ENCODE measurements around the gene GPS1. TPM values are rescaled to one million over a fixed set of nuclear protein-coding genes. Genes with fewer than 3 reads are reported as not detected.

Gene GPS1
- total RNA-seq, 4 donors from 2014 or later: 76.0 to 326 (median 85.6) TPM

GRCh38 chr17:82070611-82071010 is 18.9 kb downstream of the GPS1 start:
- DNase-seq: no peak

GRCh38 chr17:82072827-82073226 is 21.1 kb downstream of the GPS1 start:
- Histone ChIP-seq H3K9me3 (no peaks in the 10 kb centered on the region), H3K4me1 (no peaks in the 10 kb centered on the region), H3K4me3 (no peak overlapping the region), H3K27ac (no peak overlapping the region), H3K27me3 (no peaks in the 10 kb centered on the region), H3K36me3 (no peaks in the 10 kb centered on the region)
- TF ChIP-seq POLR2A (IDR thresholded peaks at IDR 0.05) (no peak), CTCF (IDR thresholded peaks at IDR 0.05) (no peak)
- intact Hi-C loops (cut with DNase I; ENCODE audit: low total_unique reads): no loop called here
- DNase-seq: no peak

More at GRCh38 chr17:82070611-82071010, 18.9 kb downstream of the GPS1 start:
- intact Hi-C loops (cut with DNase I; ENCODE audit: low total_unique reads): no loop called here
- H3K4me3 ChIP-seq: no peak overlapping the region
- H3K36me3 ChIP-seq: no peaks in the 10 kb centered on the region
- no peaks in the 10 kb centered on the region for H3K27me3 ChIP-seq
- no peak overlapping the region for H3K27ac ChIP-seq
- no peaks in the 10 kb centered on the region for H3K4me1 ChIP-seq
- no peak for TF ChIP-seq POLR2A (IDR thresholded peaks at IDR 0.05)
- TF ChIP-seq CTCF (IDR thresholded peaks at IDR 0.05): no peak
- no peaks in the 10 kb centered on the region for H3K9me3 ChIP-seq

GRCh38 chr17:82073446-82073845 is 21.7 kb downstream of the GPS1 start:
- Histone ChIP-seq H3K27ac (no peak overlapping the region), H3K9me3 (no peaks in the 10 kb centered on the region), H3K36me3 (no peaks in the 10 kb centered on the region), H3K4me3 (no peak overlapping the region), H3K4me1 (no peaks in the 10 kb centered on the region), H3K27me3 (no peaks in the 10 kb centered on the region)
- DNase-seq: no peak
- intact Hi-C loops (cut with DNase I; ENCODE audit: low total_unique reads): no loop called here
- TF ChIP-seq POLR2A (IDR thresholded peaks at IDR 0.05): no peak

- no peak for DNase-seq
- TF ChIP-seq POLR2A (IDR thresholded peaks at IDR 0.05): no peak
- no peak for TF ChIP-seq CTCF (IDR thresholded peaks at IDR 0.05)
- intact Hi-C loops (cut with DNase I; ENCODE audit: low total_unique reads): no loop called here
- no peaks in the 10 kb centered on the region for H3K4me1 ChIP-seq
- H3K4me3 ChIP-seq: no peak overlapping the region
- no peaks in the 10 kb centered on the region for H3K36me3 ChIP-seq
- H3K9me3 ChIP-seq: no peaks in the 10 kb centered on the region
- H3K27me3 ChIP-seq: no peaks in the 10 kb centered on the region
- H3K27ac ChIP-seq: no peak overlapping the region
Measured at GRCh38 chr17:82076018-82076784, 24.5 kb downstream of the GPS1 start.

- intact Hi-C loops (cut with DNase I; ENCODE audit: low total_unique reads): no loop called here
- Histone ChIP-seq H3K36me3 (no peaks in the 10 kb centered on the region), H3K27ac (peak overlapping the region in 1 of 2 donors; percentile 37), H3K27me3 (no peaks in the 10 kb centered on the region), H3K4me1 (no peaks in the 10 kb centered on the region), H3K9me3 (no peaks in the 10 kb centered on the region), H3K4me3 (no peak overlapping the region)
- no peak for TF ChIP-seq CTCF (IDR thresholded peaks at IDR 0.05)
- TF ChIP-seq POLR2A (IDR thresholded peaks at IDR 0.05): no peak
- DNase-seq: no peak
Measured at GRCh38 chr17:82076785-82077591, 25.3 kb downstream of the GPS1 start.

Data from uterus (tissue), 4 donors.